KMS-11 (cell line): Measurements from ENCODE around the gene PYURF.

Source experiments
- H2AFZ ChIP-seq: fragments of 200-600 bp; sonication (generic); 2 replicates; pipeline ENCODE4 v1.6.1; 2016; ENCODE audit warnings: antibody characterized with exemption, mixed run types, low read depth
- H3K27ac ChIP-seq: fragments of 200-600 bp; sonication (generic); 2 replicates; pipeline ENCODE4 v1.6.1; 2016; ENCODE audit warnings: mild to moderate bottlenecking, mixed run types
- H3K27me3 ChIP-seq: fragments of 200-600 bp; sonication (generic); 2 replicates; pipeline ENCODE4 v1.6.1; 2017; ENCODE audit warnings: mild to moderate bottlenecking, low read depth, mixed run types, moderate library complexity; ENCODE audit not compliant: insufficient read depth
- H3K36me3 ChIP-seq: fragments of 200-600 bp; sonication (generic); 2 replicates; pipeline ENCODE4 v1.6.1; 2017; ENCODE audit warnings: mild to moderate bottlenecking, mixed run types; ENCODE audit not compliant: insufficient read depth
- H3K4me1 ChIP-seq: fragments of 200-600 bp; sonication (generic); 2 replicates; pipeline ENCODE4 v1.6.1; 2016; ENCODE audit warnings: mild to moderate bottlenecking, low read depth, mixed run types; ENCODE audit not compliant: poor library complexity, severe bottlenecking
- H3K4me2 ChIP-seq: fragments of 200-600 bp; sonication (generic); 2 replicates; pipeline ENCODE4 v1.7.0; 2016; ENCODE audit warnings: mild to moderate bottlenecking, mixed run types
- H3K4me3 ChIP-seq: fragments of 200-600 bp; sonication (generic); IDR thresholded peaks from 2 replicates; pipeline ENCODE4 v1.6.1; 2017; ENCODE audit warnings: low read depth, low read length, mixed read lengths; ENCODE audit not compliant: insufficient read depth
- H3K79me2 ChIP-seq: fragments of 200-600 bp; sonication (generic); 2 replicates; pipeline ENCODE4 v1.6.1; 2016; ENCODE audit warnings: low read depth, mixed run types; ENCODE audit not compliant: insufficient read depth
- H3K9ac ChIP-seq: fragments of 200-600 bp; sonication (generic); 2 replicates; pipeline ENCODE4 v1.6.1; 2016; ENCODE audit warnings: mild to moderate bottlenecking, mixed run types
- H4K20me1 ChIP-seq: fragments of 200-600 bp; sonication (generic); 2 replicates; pipeline ENCODE4 v1.6.1; 2016; ENCODE audit warnings: mild to moderate bottlenecking, mixed run types; ENCODE audit not compliant: insufficient read depth
- TF ChIP-seq, protein P1 (sequence below): fragments of 200-600 bp; sonication (generic); conservative IDR thresholded peaks from 2 replicates; pipeline ENCODE4 v1.6.1; 2017; ENCODE audit warnings: low read depth, mild to moderate bottlenecking, antibody characterized with exemption, low read length, moderate library complexity, mixed read lengths

The PYURF gene

DNA sequence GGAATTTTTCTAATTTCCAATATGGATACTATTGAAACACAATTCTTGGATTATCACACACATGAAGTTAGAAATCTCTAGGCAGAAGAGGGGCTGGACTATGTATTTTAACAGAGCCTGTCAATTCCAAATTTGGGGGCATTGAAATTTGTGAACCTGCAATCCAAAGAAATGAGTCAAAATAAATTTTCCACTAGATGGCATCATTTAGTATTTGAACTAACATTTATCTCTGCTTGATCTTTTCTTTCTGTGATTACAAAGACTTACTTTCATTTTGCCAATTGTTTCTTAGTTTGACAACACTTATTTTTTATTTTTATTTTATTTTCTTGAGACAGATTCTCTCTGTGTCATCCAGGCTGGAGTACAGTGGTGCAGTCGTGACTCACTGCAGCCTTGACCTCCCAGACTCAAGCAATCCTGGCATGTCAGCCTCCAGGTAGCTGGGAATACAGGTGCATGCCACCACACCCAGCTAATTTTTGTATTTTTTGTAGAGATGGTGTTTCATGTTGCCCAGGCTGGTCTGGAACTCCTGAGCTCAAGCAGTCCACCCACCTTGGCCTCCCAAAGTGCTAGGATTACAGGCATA lies 2.7 kb upstream of the PYURF start:
- Histone ChIP-seq H3K27me3 (no peaks in the 10 kb centered on the region), H3K9ac (no peak overlapping the region), H2AFZ (no peak overlapping the region), H3K36me3 (0 out of 2 replicates have a peak, but pooled peaks cover 2% of the 10 kb centered on the region), H3K27ac (no peak overlapping the region), H3K79me2 (peaks cover 21% of the 10 kb centered on the region), H3K4me2 (no peak overlapping the region; the same call in 1 of the 2 replicates), H3K4me3 (no peak overlapping the region), H3K4me1 (peaks cover 38% of the 10 kb centered on the region), H4K20me1 (no peaks in the 10 kb centered on the region; the same call in 1 of the 2 replicates)
- TF ChIP-seq, protein P1, sequence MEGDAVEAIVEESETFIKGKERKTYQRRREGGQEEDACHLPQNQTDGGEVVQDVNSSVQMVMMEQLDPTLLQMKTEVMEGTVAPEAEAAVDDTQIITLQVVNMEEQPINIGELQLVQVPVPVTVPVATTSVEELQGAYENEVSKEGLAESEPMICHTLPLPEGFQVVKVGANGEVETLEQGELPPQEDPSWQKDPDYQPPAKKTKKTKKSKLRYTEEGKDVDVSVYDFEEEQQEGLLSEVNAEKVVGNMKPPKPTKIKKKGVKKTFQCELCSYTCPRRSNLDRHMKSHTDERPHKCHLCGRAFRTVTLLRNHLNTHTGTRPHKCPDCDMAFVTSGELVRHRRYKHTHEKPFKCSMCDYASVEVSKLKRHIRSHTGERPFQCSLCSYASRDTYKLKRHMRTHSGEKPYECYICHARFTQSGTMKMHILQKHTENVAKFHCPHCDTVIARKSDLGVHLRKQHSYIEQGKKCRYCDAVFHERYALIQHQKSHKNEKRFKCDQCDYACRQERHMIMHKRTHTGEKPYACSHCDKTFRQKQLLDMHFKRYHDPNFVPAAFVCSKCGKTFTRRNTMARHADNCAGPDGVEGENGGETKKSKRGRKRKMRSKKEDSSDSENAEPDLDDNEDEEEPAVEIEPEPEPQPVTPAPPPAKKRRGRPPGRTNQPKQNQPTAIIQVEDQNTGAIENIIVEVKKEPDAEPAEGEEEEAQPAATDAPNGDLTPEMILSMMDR = peak; percentile 56

DNA sequence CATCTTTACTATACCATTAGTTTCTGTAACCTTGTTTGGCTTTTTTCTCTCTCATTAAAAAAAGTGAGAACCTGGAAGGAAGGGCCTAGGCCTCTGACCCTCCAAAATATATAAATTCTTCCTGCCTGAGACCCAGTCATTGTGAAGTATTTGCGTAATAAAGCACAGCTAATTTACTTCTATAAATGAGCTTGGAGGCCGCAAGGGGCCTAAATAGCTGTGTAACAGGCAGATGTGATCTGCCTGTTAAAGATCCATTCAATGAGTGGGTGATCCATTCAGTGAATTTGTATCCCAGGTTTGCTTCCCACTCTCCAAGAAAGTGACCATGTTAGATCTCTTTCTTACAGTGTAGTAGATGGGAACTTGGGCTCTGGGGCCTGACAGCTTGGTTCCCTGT lies 595 bp upstream of the PYURF start:
- H3K27me3 ChIP-seq = no peaks in the 10 kb centered on the region
- H4K20me1 ChIP-seq = no peaks in the 10 kb centered on the region; the same call in 1 of the 2 replicates
- peaks cover 24% of the 10 kb centered on the region for H3K79me2 ChIP-seq
- TF ChIP-seq, protein P1 = no peak
- H3K27ac ChIP-seq = peak overlapping the region; percentile 71; the same call in 1 of the 2 replicates
- peak overlapping the region; percentile 87; the same call in 1 of the 2 replicates for H3K9ac ChIP-seq
- peak overlapping the region; percentile 51 for H3K4me3 ChIP-seq
- H3K4me1 ChIP-seq = peaks cover 38% of the 10 kb centered on the region
- peak overlapping the region; percentile 84 for H3K4me2 ChIP-seq
- H2AFZ ChIP-seq = peak overlapping the region; percentile 86
- 0 out of 2 replicates have a peak, but pooled peaks cover 7% of the 10 kb centered on the region for H3K36me3 ChIP-seq

DNA sequence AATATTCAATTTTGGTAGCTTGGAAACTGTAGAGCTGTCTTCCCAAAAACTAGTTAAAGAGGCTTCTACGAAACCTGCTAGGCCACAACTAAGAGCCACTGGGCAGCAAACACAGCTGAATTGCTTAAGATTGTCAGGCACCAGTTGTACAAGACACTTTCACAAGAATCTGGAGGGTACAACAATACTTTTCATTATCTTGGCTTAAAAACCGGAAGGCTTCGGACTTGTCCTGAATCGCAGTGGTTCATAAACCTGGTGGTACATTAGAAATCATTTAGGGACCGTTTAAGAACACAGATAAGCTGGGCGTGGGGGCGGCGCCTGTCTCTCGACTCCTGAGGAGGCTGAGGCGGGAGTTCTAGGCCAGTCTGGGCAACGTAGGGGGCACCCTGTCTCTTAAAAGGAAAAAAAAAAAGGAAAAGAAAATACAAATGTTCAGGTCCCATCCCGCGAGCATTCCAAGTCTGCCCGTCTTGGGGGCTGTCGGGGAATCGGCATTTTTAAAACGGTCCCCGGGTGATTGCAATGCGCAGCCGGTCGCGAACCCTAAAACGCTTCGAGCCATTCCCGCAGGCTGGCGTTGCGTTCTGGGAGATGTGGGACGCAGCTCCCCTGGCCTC lies 763 bp downstream of the PYURF start:
- H3K27ac ChIP-seq = peak overlapping the region; percentile 71
- peak overlapping the region; percentile 86 for H2AFZ ChIP-seq
- no peaks in the 10 kb centered on the region; the same call in 1 of the 2 replicates for H4K20me1 ChIP-seq
- peaks cover 31% of the 10 kb centered on the region for H3K4me1 ChIP-seq
- H3K27me3 ChIP-seq = no peaks in the 10 kb centered on the region
- no peak overlapping the region for H3K4me3 ChIP-seq
- H3K4me2 ChIP-seq = peak overlapping the region; percentile 84
- TF ChIP-seq, protein P1 = no peak
- H3K36me3 ChIP-seq = 0 out of 2 replicates have a peak, but pooled peaks cover 7% of the 10 kb centered on the region
- H3K79me2 ChIP-seq = peaks cover 24% of the 10 kb centered on the region
- peak overlapping the region; percentile 87 for H3K9ac ChIP-seq

DNA sequence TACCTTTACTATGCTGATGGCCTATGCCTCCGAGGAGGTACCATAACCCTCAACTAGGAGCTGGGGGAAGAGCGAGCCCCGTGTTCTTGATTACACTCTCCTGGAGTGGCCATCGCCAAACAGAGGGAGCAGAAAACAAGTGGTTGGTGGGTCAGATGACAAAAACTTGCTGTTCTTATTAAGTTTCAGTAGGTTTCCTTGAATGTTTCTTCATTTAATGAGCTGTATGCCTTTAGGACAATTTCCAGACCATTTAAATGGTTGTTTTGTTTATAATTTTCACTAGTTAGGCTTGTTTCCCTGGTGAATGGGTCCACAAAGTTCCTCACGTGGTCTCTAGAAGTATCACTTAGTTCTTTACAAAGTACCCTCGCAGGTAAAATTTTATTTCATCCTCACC lies 4.7 kb downstream of the PYURF start:
- Histone ChIP-seq H3K27ac (no peak overlapping the region), H4K20me1 (no peaks in the 10 kb centered on the region; the same call in 1 of the 2 replicates), H3K27me3 (no peaks in the 10 kb centered on the region), H3K4me2 (no peak overlapping the region), H2AFZ (no peak overlapping the region), H3K36me3 (0 out of 2 replicates have a peak, but pooled peaks cover 7% of the 10 kb centered on the region), H3K9ac (no peak overlapping the region), H3K4me3 (no peak overlapping the region), H3K79me2 (peaks cover 24% of the 10 kb centered on the region), H3K4me1 (peaks cover 12% of the 10 kb centered on the region)
- TF ChIP-seq, protein P1 = no peak
